ENCODE data around the gene SPACA1.
"Not testable (repeated sequence)": the region's sequence is repeated elsewhere in the genome, so short reads cannot be mapped to it uniquely, and the experiment has no call there.

Gene SPACA1, protein sequence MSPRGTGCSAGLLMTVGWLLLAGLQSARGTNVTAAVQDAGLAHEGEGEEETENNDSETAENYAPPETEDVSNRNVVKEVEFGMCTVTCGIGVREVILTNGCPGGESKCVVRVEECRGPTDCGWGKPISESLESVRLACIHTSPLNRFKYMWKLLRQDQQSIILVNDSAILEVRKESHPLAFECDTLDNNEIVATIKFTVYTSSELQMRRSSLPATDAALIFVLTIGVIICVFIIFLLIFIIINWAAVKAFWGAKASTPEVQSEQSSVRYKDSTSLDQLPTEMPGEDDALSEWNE

DNA sequence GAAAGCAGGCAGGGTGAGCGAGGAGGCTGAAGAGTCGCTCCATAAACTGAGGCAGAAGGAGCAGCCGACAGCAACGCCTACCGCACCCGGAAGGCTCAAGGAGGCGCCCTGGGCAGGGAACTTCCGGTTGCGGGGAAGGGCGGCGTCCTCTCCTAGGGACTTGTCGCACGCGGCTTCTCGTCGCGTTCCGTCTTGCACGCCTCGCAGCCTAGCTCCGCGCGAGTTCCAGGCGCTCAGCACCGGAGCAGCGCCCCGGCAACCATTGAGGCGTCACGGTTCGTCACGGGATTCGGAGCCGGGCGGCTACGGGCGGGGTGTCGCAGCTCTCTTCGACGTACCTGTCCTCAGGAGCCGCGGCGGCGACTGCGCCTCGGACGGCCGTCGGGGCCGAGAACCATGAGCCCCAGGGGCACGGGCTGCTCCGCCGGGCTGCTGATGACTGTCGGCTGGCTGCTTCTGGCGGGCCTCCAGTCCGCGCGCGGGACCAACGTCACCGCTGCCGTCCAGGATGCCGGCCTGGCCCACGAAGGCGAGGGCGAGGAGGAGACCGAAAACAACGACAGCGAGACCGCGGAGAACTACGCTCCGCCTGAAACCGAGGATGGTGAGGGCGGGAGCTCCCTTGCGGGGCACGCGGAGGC, at the start of gene SPACA1:
TSS of gene SPACA1 (plus strand) at position 332 of the 641 bp plus-strand sequence. CDS start at position 397, 65 bp downstream.
- Mint-ChIP-seq H3K9me3 (no peaks in the 10 kb centered on the region), H3K27me3 (peaks cover 24% of the 10 kb centered on the region), H3K27ac (no peak within 1 kb of the TSS), H3K4me1 (no peaks in the 10 kb centered on the region), H3K4me3 (no peak within 1 kb of the TSS), H3K36me3 (ENCODE audit: low read depth) (no peaks in the 10 kb centered on the region)
- DNase-seq: no peak
- ATAC-seq: no peak

GRCh38 chr6:88000713-88001112, 46.9 kb upstream of the SPACA1 start:
- Mint-ChIP-seq H3K4me1 (no peaks in the 10 kb centered on the region), H3K36me3 (ENCODE audit: low read depth) (no peaks in the 10 kb centered on the region), H3K4me3 (no peak overlapping the region), H3K27ac (no peak overlapping the region), H3K9me3 (no peaks in the 10 kb centered on the region), H3K27me3 (peaks cover 7% of the 10 kb centered on the region)
- ATAC-seq (no peak), DNase-seq (no peak)

- H3K27ac Mint-ChIP-seq; H3K27me3 Mint-ChIP-seq; DNase-seq; H3K36me3 Mint-ChIP-seq (ENCODE audit: low read depth); H3K4me1 Mint-ChIP-seq; H3K9me3 Mint-ChIP-seq; ATAC-seq; H3K4me3 Mint-ChIP-seq: not testable (repeated sequence)
Observed at GRCh38 chr6:88001279-88001678, 46.4 kb upstream of the SPACA1 start.

- Mint-ChIP-seq H3K36me3 (ENCODE audit: low read depth) (no peaks in the 10 kb centered on the region), H3K4me3 (no peak overlapping the region), H3K27ac (no peak overlapping the region), H3K4me1 (no peaks in the 10 kb centered on the region), H3K9me3 (no peaks in the 10 kb centered on the region), H3K27me3 (peaks cover 7% of the 10 kb centered on the region)
- ATAC-seq (no peak), DNase-seq (no peak)
Observed at GRCh38 chr6:88004707-88005106, 42.9 kb upstream of the SPACA1 start.

- Mint-ChIP-seq H3K27me3 (peaks cover 6% of the 10 kb centered on the region), H3K36me3 (ENCODE audit: low read depth) (no peaks in the 10 kb centered on the region)
Observed at GRCh38 chr6:88006557-88006956, 41.1 kb upstream of the SPACA1 start.

DNA sequence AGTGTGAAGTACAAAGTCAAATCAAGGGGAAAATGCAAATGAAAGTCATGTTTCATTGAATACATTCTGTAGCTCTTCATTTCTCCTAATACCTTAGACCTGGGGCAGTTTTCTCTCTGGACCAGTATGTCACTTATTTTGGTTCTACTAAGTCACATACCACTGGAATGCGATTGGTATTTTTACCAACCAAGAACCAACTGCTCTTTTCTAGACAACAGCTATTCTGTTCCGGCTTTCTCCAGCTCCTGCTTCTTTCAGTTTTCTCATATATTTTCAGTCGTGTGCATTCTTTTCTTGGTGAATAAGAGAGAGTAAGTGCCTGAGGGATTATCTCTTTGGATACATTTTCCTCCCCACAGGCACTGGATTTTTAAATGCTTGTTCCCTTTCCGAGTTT, 39.2 kb upstream of the SPACA1 start:
- Mint-ChIP-seq H3K4me1 (peaks cover 12% of the 10 kb centered on the region), H3K9me3 (no peaks in the 10 kb centered on the region), H3K36me3 (ENCODE audit: low read depth) (no peaks in the 10 kb centered on the region), H3K4me3 (no peak overlapping the region), H3K27me3 (peaks cover 6% of the 10 kb centered on the region), H3K27ac (no peak overlapping the region)
- DNase-seq (no peak), ATAC-seq (no peak)

More at GRCh38 chr6:88006557-88006956, 41.1 kb upstream of the SPACA1 start:
- no peak for DNase-seq
- H3K4me3 Mint-ChIP-seq: no peak overlapping the region
- no peaks in the 10 kb centered on the region for H3K9me3 Mint-ChIP-seq
- no peak for ATAC-seq
- H3K4me1 Mint-ChIP-seq: no peaks in the 10 kb centered on the region
- no peak overlapping the region for H3K27ac Mint-ChIP-seq

DNA sequence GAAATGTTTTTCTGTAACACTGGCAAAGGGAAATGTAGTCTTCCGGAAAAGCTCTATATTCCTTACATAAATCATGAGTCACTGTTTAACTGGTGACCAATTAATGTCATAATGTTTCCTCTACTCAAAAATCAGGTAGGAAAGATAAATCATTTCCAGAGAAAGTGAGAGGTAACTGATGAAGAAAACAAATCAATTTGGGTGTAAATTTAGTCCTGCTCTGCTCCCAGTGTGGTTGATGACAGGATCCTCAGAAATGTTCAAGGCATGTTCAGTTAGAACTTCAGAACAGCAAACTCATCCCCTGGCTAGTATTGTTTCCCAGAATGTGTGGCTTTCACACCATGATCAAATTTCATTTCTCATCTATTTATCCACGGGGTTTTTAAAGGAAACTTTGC, 38.8 kb upstream of the SPACA1 start:
- Mint-ChIP-seq H3K4me1 (peaks cover 13% of the 10 kb centered on the region), H3K27ac (no peak overlapping the region), H3K9me3 (no peaks in the 10 kb centered on the region), H3K36me3 (ENCODE audit: low read depth) (no peaks in the 10 kb centered on the region), H3K4me3 (no peak overlapping the region), H3K27me3 (peaks cover 6% of the 10 kb centered on the region)
- no peak for DNase-seq
- ATAC-seq: no peak

DNA sequence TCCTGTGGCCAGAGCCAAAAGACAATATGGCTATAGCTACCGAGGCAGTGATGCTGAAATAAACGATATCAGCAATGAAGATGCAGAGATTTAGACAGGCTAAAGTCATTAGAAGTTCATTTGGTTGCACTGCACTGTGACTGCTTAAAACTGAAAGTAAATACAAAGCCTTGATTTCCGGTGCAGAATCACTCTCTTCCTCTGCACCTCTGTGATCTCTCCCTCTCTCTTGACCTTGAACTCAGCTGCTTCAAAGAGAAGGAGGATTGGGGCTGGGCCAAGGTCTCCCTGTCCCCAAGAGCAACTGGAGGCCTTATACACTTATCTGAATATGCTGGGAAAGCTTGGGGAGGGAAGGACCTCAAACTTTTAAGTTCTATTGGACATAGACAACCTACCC, 34.6 kb upstream of the SPACA1 start:
- Mint-ChIP-seq H3K9me3 (peaks cover 7% of the 10 kb centered on the region), H3K4me3 (no peak overlapping the region), H3K27ac (peak overlapping the region; percentile 47), H3K27me3 (peaks cover 2% of the 10 kb centered on the region), H3K4me1 (peaks cover 13% of the 10 kb centered on the region), H3K36me3 (ENCODE audit: low read depth) (no peaks in the 10 kb centered on the region)
- no peak for DNase-seq
- ATAC-seq: peak; percentile 71

GRCh38 chr6:88013554-88013953, 34.1 kb upstream of the SPACA1 start:
- Mint-ChIP-seq H3K4me1 (peaks cover 13% of the 10 kb centered on the region), H3K27ac (peak overlapping the region; percentile 47), H3K9me3 (peaks cover 7% of the 10 kb centered on the region), H3K4me3 (no peak overlapping the region), H3K27me3 (no peaks in the 10 kb centered on the region), H3K36me3 (ENCODE audit: low read depth) (no peaks in the 10 kb centered on the region)
- DNase-seq (no peak), ATAC-seq (no peak)

DNA sequence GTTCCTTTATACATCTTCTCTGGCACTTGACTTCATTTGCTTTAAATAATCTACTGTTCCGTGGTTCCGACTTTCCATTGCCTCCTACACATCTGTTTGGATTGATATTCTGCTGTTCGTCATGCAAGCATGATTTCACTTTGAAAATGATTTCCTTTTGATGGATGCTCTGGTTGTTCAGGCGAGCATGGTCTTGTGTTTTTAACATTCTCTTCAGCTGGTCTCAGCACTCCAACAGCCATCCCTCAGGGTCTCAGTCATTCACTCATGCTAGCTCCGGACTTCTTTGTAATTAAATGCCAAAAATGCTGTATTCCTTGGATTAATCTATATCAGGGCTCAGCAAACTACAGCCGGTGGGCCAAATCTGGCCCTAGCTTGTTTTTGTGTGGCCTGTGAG, 27.2 kb upstream of the SPACA1 start:
- no peak overlapping the region for H3K4me3 Mint-ChIP-seq
- no peaks in the 10 kb centered on the region for H3K27me3 Mint-ChIP-seq
- no peaks in the 10 kb centered on the region for H3K9me3 Mint-ChIP-seq
- no peaks in the 10 kb centered on the region for H3K4me1 Mint-ChIP-seq
- H3K27ac Mint-ChIP-seq: no peak overlapping the region
- H3K36me3 Mint-ChIP-seq (ENCODE audit: low read depth): no peaks in the 10 kb centered on the region
- ATAC-seq: no peak
- no peak for DNase-seq

DNA sequence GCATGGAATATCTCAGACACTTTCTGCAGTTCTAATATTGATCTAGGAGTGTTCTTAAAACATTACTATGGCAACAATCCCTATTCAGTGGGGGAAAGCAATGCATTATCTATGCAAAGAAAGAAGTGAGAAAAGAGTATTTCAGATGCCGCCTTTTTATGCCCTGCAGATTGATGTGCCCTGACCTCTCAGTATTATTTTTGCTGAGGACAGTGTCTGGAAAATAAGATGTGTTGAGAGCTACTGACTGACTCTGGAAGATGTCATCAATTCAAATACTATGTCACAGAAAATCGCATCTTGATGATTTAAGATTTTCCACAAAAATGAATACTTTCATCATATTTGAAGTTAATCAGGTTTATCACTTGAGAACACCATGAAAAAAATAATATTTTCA, 22.9 kb upstream of the SPACA1 start:
- no peak overlapping the region for H3K4me3 Mint-ChIP-seq
- no peak overlapping the region for H3K27ac Mint-ChIP-seq
- no peaks in the 10 kb centered on the region for H3K36me3 Mint-ChIP-seq (ENCODE audit: low read depth)
- no peak for DNase-seq
- peaks cover 14% of the 10 kb centered on the region for H3K9me3 Mint-ChIP-seq
- no peaks in the 10 kb centered on the region for H3K4me1 Mint-ChIP-seq
- no peaks in the 10 kb centered on the region for H3K27me3 Mint-ChIP-seq
- no peak for ATAC-seq

GRCh38 chr6:88031550-88031949, 16.1 kb upstream of the SPACA1 start:
- Mint-ChIP-seq H3K4me1 (no peaks in the 10 kb centered on the region), H3K36me3 (ENCODE audit: low read depth) (peaks cover 4% of the 10 kb centered on the region), H3K4me3 (no peak overlapping the region), H3K9me3 (peaks cover 48% of the 10 kb centered on the region), H3K27me3 (no peaks in the 10 kb centered on the region), H3K27ac (no peak overlapping the region)
- no peak for DNase-seq
- ATAC-seq: no peak

DNA sequence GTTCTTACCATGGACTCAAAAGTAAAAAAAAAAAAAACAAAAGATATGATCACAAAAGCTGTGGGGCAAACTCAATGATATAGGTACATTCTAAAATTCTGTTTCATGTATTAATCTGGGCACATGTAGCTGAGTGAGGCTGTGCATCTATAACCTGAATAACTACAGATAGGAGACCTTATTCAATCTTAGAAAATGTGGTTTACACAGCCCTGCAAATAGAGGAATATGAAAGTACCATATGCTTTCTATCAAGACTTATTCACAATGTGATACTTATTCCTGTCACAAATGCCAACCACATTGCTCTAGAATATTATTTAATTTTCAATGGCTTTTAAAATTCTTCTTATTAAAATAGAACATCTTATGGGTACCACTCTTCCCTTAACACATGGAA, 3.1 kb upstream of the SPACA1 start:
- Mint-ChIP-seq H3K27me3 (peaks cover 22% of the 10 kb centered on the region), H3K4me1 (no peaks in the 10 kb centered on the region), H3K4me3 (no peak overlapping the region)

DNA sequence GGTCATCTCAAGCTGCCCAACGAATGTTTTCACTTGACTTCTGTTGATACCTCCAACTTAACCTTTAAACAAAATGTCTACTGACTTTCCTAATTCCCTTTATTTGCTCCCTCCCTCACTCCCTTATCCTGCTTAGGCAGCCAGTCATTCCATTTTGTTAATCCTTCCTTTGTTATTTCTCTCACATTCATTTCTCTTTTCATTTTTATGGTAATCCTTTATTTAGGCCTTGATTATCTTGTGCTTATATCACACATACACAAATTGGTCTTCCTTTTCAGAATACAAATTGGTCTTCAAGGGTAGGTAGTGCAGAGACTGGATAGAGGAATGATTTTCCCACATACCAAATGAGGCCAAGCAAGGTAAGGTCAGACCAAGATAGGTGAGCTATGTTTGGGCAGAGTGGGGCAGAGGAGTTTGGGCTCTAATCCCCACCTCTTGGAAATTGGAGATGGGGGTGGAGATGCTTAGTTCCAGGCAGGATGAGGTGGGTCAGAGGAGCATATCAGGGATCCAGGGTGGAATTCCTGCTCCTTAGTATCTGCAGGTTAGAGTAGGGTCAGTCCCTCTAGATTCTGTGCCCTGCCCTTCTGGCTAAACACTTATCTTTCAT, 2.0 kb upstream of the SPACA1 start:
- DNase-seq (no peak), ATAC-seq (no peak)
- Mint-ChIP-seq H3K9me3 (no peaks in the 10 kb centered on the region), H3K27me3 (peaks cover 22% of the 10 kb centered on the region), H3K36me3 (ENCODE audit: low read depth) (no peaks in the 10 kb centered on the region), H3K4me1 (no peaks in the 10 kb centered on the region), H3K27ac (no peak overlapping the region), H3K4me3 (no peak overlapping the region)

More for the DNA sequence above, 3.1 kb upstream of the SPACA1 start:
- no peaks in the 10 kb centered on the region for H3K9me3 Mint-ChIP-seq
- no peak for DNase-seq
- no peaks in the 10 kb centered on the region for H3K36me3 Mint-ChIP-seq (ENCODE audit: low read depth)
- no peak for ATAC-seq
- no peak overlapping the region for H3K27ac Mint-ChIP-seq

GRCh38 chr6:88048578-88048977, 937 bp downstream of the SPACA1 start:
- H3K27ac Mint-ChIP-seq: no peak overlapping the region
- H3K27me3 Mint-ChIP-seq: peaks cover 24% of the 10 kb centered on the region
- no peaks in the 10 kb centered on the region for H3K36me3 Mint-ChIP-seq (ENCODE audit: low read depth)
- no peak overlapping the region for H3K4me3 Mint-ChIP-seq
- H3K9me3 Mint-ChIP-seq: no peaks in the 10 kb centered on the region
- DNase-seq (no peak), ATAC-seq (no peak)
- no peaks in the 10 kb centered on the region for H3K4me1 Mint-ChIP-seq

Data from activated naive CD8-positive, alpha-beta T cell treated with anti-CD3 and anti-CD28 coated beads, Interleukin-2, amount 50 U/mL, for 24 hours (primary cell).